HepG2 (cell line): ENCODE measurements around the gene SULT1E1. TPM values are rescaled to one million over a fixed set of nuclear protein-coding genes. Genes with fewer than 3 reads are reported as not detected.

ENCODE experiments used
- DNMT3B ChIP-seq: conservative IDR thresholded peaks from 2 replicates; pipeline ENCODE4 v1.6.1; 2016; ENCODE audit warnings: missing biosample characterization, control low read depth
- GLI4 ChIP-seq: sonication (generic); formaldehyde crosslinking; IDR thresholded peaks from 2 replicates; pipeline ENCODE4 v1.5.1; 2020; ENCODE audit warnings: missing genetic modification reagents, mild to moderate bottlenecking, moderate library complexity, borderline replicate concordance
- HOMEZ ChIP-seq: IDR thresholded peaks from 2 replicates; pipeline ENCODE4 v1.6.1; 2016; ENCODE audit warnings: low read depth
- HOXA7 ChIP-seq: sonication (generic); formaldehyde crosslinking; IDR thresholded peaks from 2 replicates; pipeline ENCODE4 v1.8.1; 2022; ENCODE audit warnings: mild to moderate bottlenecking, missing genetic modification reagents, moderate library complexity
- IRF2 ChIP-seq: IDR thresholded peaks from 2 replicates; pipeline ENCODE4 v1.6.1; 2018; ENCODE audit warnings: missing genetic modification reagents, missing compliant biosample characterization
- ISX ChIP-seq: sonication (generic); formaldehyde crosslinking; conservative IDR thresholded peaks from 2 replicates; pipeline ENCODE4 v1.5.0; 2020; ENCODE audit warnings: missing genetic modification reagents
- KDM3A ChIP-seq: IDR thresholded peaks from 2 replicates; pipeline ENCODE4 v1.6.1; 2018; ENCODE audit warnings: low read depth, missing compliant biosample characterization
- KMT2A ChIP-seq: sonication (generic); formaldehyde crosslinking; IDR thresholded peaks from 2 replicates; pipeline ENCODE4 v1.4.0; 2020; ENCODE audit warnings: missing genetic modification reagents
- KMT2B ChIP-seq: IDR thresholded peaks from 2 replicates; pipeline ENCODE4 v1.6.1; 2016; ENCODE audit warnings: missing genetic modification reagents, missing compliant biosample characterization
- MLX ChIP-seq: IDR thresholded peaks from 2 replicates; pipeline ENCODE4 v1.6.1; 2016
- NFKB2 ChIP-seq: sonication (generic); formaldehyde crosslinking; IDR thresholded peaks from 2 replicates; pipeline ENCODE4 v1.4.0; 2020; ENCODE audit warnings: missing genetic modification reagents, borderline replicate concordance
- PHF8 ChIP-seq: sonication (generic); formaldehyde crosslinking; IDR thresholded peaks from 2 replicates; pipeline ENCODE4 v1.5.0; 2020; ENCODE audit warnings: missing genetic modification reagents
- POGZ ChIP-seq: sonication (generic); formaldehyde crosslinking; IDR thresholded peaks from 2 replicates; pipeline ENCODE4 v1.4.0; 2020; ENCODE audit warnings: mild to moderate bottlenecking, missing genetic modification reagents
- TP53 ChIP-seq: sonication (generic); formaldehyde crosslinking; conservative IDR thresholded peaks from 2 replicates; pipeline ENCODE4 v1.4.0; 2020; ENCODE audit warnings: missing genetic modification reagents
- ZNF207 ChIP-seq: fragments of 450-650 bp; IDR thresholded peaks from 2 replicates; pipeline ENCODE4 v1.6.1; 2016; ENCODE audit warnings: antibody characterized with exemption, borderline replicate concordance
- ZNF235 ChIP-seq: sonication (generic); formaldehyde crosslinking; IDR thresholded peaks from 2 replicates; pipeline ENCODE4 v1.8.1; 2023; ENCODE audit warnings: mild to moderate bottlenecking, missing genetic modification reagents, borderline replicate concordance
- ZNF431 ChIP-seq: sonication (generic); formaldehyde crosslinking; IDR thresholded peaks from 2 replicates; pipeline ENCODE4 v1.9.0; 2022; ENCODE audit warnings: missing genetic modification reagents, low read depth, mild to moderate bottlenecking, borderline replicate concordance
- ZSCAN9 ChIP-seq: IDR thresholded peaks from 2 replicates; pipeline ENCODE4 v1.6.1; 2016; ENCODE audit warnings: borderline replicate concordance
- polyA plus RNA-seq, 8 experiments: library from polyadenylated mRNA; depleted of rRNA in 3 of 8; stranded (reverse) in 7 of 8; unstranded in 1 of 8; fragments of >200 nt; fragmentation: Illumina TruSeq in 4 of 8; extraction: Trizol in 4 of 8; gene quantifications; 2 replicates each; pipeline versions ENCODE4 v1.2.1 to v1.2.3, GENCODE V29; 2011 to 2016; ENCODE audit warnings: low read depth in 4 of 8, missing spikeins in 1 of 8, mixed read lengths in 1 of 8; ENCODE audit not compliant: insufficient read depth in 1 of 8
- total RNA-seq, 5 experiments: library from RNA; depleted of rRNA; stranded (reverse); fragments of >200 nt; fragmentation: Illumina TruSeq; extraction: Trizol; gene quantifications; 2 replicates each; pipeline ENCODE4 v1.2.3, GENCODE V29; 2016; ENCODE audit warnings: low read depth in 1 of 5
- TF ChIP-seq, protein P1 (sequence below): sonication (generic); formaldehyde crosslinking; IDR thresholded peaks from 2 replicates; pipeline ENCODE4 v1.5.1; 2020; ENCODE audit warnings: mild to moderate bottlenecking, missing genetic modification reagents, borderline replicate concordance
- TF ChIP-seq, protein P2 (sequence below): sonication (generic); formaldehyde crosslinking; IDR thresholded peaks from 2 replicates; pipeline ENCODE4 v1.5.0; 2020; ENCODE audit warnings: mild to moderate bottlenecking, missing genetic modification reagents

SULT1E1 gene
- total and polyA plus RNA-seq, 2 of the 13 experiments (the other 11 are each of a cell fraction or from before 2014, with no cell fraction given) = 1.7 to 3.9 TPM

DNA sequence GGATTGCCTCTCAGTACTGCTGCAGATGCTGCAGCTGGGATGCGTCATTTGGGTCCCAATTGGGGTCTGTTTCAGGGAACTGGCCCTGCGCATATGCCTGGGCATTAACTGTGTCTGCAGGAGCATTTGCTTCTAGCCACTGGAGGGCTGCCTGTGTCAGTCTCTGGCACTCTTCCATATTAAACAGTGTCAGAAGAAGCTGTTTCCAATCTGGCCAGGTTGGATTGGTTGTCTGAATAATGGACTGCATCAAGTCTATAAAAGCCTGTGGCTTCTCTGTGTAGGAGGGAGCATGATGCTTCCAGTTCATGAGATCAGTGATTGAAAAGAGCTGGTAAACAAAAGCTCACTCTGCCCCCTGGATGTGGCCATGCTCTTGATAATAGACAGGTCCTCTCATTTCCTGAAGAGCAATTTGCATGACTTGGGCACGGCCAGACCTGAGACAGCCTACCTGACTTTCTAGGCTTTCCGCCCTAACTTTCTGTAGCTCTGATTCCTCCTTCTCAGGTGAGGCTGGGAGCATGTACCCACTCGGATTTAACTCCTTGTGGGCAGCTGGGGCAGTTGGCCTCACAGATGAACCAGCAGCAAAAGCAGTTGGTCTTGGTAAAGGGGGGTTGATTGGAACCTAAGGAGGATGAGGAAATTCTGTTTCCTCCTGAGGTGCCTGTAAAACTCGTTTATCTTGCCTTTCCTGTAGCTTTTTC lies 29.2 kb downstream of the SULT1E1 start (continued):
- TF ChIP-seq, protein P1, sequence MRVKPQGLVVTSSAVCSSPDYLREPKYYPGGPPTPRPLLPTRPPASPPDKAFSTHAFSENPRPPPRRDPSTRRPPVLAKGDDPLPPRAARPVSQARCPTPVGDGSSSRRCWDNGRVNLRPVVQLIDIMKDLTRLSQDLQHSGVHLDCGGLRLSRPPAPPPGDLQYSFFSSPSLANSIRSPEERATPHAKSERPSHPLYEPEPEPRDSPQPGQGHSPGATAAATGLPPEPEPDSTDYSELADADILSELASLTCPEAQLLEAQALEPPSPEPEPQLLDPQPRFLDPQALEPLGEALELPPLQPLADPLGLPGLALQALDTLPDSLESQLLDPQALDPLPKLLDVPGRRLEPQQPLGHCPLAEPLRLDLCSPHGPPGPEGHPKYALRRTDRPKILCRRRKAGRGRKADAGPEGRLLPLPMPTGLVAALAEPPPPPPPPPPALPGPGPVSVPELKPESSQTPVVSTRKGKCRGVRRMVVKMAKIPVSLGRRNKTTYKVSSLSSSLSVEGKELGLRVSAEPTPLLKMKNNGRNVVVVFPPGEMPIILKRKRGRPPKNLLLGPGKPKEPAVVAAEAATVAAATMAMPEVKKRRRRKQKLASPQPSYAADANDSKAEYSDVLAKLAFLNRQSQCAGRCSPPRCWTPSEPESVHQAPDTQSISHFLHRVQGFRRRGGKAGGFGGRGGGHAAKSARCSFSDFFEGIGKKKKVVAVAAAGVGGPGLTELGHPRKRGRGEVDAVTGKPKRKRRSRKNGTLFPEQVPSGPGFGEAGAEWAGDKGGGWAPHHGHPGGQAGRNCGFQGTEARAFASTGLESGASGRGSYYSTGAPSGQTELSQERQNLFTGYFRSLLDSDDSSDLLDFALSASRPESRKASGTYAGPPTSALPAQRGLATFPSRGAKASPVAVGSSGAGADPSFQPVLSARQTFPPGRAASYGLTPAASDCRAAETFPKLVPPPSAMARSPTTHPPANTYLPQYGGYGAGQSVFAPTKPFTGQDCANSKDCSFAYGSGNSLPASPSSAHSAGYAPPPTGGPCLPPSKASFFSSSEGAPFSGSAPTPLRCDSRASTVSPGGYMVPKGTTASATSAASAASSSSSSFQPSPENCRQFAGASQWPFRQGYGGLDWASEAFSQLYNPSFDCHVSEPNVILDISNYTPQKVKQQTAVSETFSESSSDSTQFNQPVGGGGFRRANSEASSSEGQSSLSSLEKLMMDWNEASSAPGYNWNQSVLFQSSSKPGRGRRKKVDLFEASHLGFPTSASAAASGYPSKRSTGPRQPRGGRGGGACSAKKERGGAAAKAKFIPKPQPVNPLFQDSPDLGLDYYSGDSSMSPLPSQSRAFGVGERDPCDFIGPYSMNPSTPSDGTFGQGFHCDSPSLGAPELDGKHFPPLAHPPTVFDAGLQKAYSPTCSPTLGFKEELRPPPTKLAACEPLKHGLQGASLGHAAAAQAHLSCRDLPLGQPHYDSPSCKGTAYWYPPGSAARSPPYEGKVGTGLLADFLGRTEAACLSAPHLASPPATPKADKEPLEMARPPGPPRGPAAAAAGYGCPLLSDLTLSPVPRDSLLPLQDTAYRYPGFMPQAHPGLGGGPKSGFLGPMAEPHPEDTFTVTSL (CRISPR knock-in tag) = no peak
- TF ChIP-seq TP53 = no peak
- TF ChIP-seq, protein P2, sequence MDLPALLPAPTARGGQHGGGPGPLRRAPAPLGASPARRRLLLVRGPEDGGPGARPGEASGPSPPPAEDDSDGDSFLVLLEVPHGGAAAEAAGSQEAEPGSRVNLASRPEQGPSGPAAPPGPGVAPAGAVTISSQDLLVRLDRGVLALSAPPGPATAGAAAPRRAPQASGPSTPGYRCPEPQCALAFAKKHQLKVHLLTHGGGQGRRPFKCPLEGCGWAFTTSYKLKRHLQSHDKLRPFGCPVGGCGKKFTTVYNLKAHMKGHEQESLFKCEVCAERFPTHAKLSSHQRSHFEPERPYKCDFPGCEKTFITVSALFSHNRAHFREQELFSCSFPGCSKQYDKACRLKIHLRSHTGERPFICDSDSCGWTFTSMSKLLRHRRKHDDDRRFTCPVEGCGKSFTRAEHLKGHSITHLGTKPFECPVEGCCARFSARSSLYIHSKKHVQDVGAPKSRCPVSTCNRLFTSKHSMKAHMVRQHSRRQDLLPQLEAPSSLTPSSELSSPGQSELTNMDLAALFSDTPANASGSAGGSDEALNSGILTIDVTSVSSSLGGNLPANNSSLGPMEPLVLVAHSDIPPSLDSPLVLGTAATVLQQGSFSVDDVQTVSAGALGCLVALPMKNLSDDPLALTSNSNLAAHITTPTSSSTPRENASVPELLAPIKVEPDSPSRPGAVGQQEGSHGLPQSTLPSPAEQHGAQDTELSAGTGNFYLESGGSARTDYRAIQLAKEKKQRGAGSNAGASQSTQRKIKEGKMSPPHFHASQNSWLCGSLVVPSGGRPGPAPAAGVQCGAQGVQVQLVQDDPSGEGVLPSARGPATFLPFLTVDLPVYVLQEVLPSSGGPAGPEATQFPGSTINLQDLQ = no peak
- TF ChIP-seq KMT2A (CRISPR knock-in tag) = no peak
- no peak for TF ChIP-seq GLI4 (CRISPR knock-in tag)
- TF ChIP-seq ISX (CRISPR knock-in tag) = no peak
- no peak for TF ChIP-seq ZSCAN9 (CRISPR knock-in tag)
- TF ChIP-seq DNMT3B (CRISPR knock-in tag) = 0 out of 2 replicates have a peak, but pooled peaks have one; percentile 7
- TF ChIP-seq ZNF235 (CRISPR knock-in tag) = no peak
- TF ChIP-seq IRF2 = no peak
- TF ChIP-seq HOMEZ (CRISPR knock-in tag) = peak; percentile 77
- TF ChIP-seq KDM3A (CRISPR knock-in tag) = no peak
- TF ChIP-seq ZNF431 (CRISPR knock-in tag) = no peak
- no peak for TF ChIP-seq HOXA7 (CRISPR knock-in tag)
- TF ChIP-seq PHF8 (CRISPR knock-in tag) = no peak
- peak; percentile 42; the same call in 1 of the 2 replicates for TF ChIP-seq POGZ
- TF ChIP-seq KMT2B = peak; percentile 61; the same call in 1 of the 2 replicates
- no peak for TF ChIP-seq MLX (CRISPR knock-in tag)
- TF ChIP-seq NFKB2 = 0 out of 2 replicates have a peak, but pooled peaks have one; percentile 12
- TF ChIP-seq ZNF207 = no peak
